Esophagus muscularis mucosa (tissue), 4 donors: ENCODE data around the gene TMEM138. TPM values are rescaled to one million over a fixed set of nuclear protein-coding genes. Genes with fewer than 3 reads are reported as not detected.
A peak's percentile ranks its signal among the peaks of the same experiment; 100 is the strongest.

Experiments
- DNase-seq: peaks from one replicate; pipeline ENCODE4 v3.0.0-alpha.2; 2017; ENCODE audit errors: extremely low spot score
- H3K27ac ChIP-seq, 4 donors: fragments of 200-600 bp; sonication (generic); replicated peaks in 1 of 4; 1 replicate in 3 of 4; 2 replicates in 1 of 4; pipeline ENCODE4 v1.5.1; 2016 to 2019; ENCODE audit warnings: mild to moderate bottlenecking in 1 of 4
- H3K27me3 ChIP-seq, 4 donors: fragments of 200-600 bp; sonication (generic); one replicate each; pipeline versions ENCODE4 v1.5.1 to v1.6.0; 2016 to 2019
- H3K36me3 ChIP-seq, 4 donors: fragments of 200-600 bp; sonication (generic); one replicate each; pipeline ENCODE4 v1.5.1; 2016 to 2019
- H3K4me1 ChIP-seq, 4 donors: fragments of 200-600 bp; sonication (generic); one replicate each; pipeline ENCODE4 v1.5.1; 2016 to 2019
- H3K4me3 ChIP-seq, 4 donors: fragments of 200-600 bp; sonication (generic); 1 replicate in 2 of 4; 2 replicates in 2 of 4; pipeline ENCODE4 v1.5.1; 2016 to 2019; ENCODE audit warnings: mild to moderate bottlenecking in 4 of 4, moderate library complexity in 1 of 4
- H3K9me3 ChIP-seq, 4 donors: fragments of 200-600 bp; sonication (generic); 1 replicate in 3 of 4; 2 replicates in 1 of 4; pipeline ENCODE4 v1.5.1; 2016 to 2019
- CTCF ChIP-seq, 3 experiments: fragments of 200-600 bp in 2 of 3; fragments of 450-650 bp in 1 of 3; sonication (generic) in 2 of 3; IDR thresholded peaks; one replicate each; pipeline ENCODE4 v1.5.1; 2017 to 2019; ENCODE audit warnings: antibody characterized with exemption in 3 of 3, mild to moderate bottlenecking in 2 of 3, moderate library complexity in 1 of 3
- EP300 ChIP-seq: sonication (generic); formaldehyde crosslinking; IDR thresholded peaks from one replicate; pipeline ENCODE4 v1.6.1; 2017; ENCODE audit warnings: antibody characterized with exemption
- POLR2A ChIP-seq: fragments of 450-650 bp; IDR thresholded peaks from one replicate; pipeline ENCODE4 v1.6.1; 2017; ENCODE audit warnings: antibody characterized with exemption, moderate library complexity, mild to moderate bottlenecking, low read depth
- POLR2AphosphoS5 ChIP-seq, 2 donors: sonication (generic); formaldehyde crosslinking; IDR thresholded peaks; one replicate each; pipeline ENCODE4 v1.6.1; 2017; ENCODE audit warnings: antibody characterized with exemption in 2 of 2
- WGBS: methylation state at CpG from one replicate; pipeline ENCODE4 v1.1.5; 2018; 5-methylcytosine and 5-hydroxymethylcytosine counted together
- intact Hi-C: fragments of 100-400 bp; cut with DNase I; formaldehyde crosslinking; loops from one replicate; pipeline ENCODE4 v1.15.1; 2023
- total RNA-seq, 4 donors: library from RNA; depleted of rRNA; stranded (reverse); fragments of >200 nt; gene quantifications; one replicate each; pipeline versions ENCODE4 v1.1.0 to v1.2.1, GENCODE V29; 2016

TMEM138 gene
- total RNA-seq, 4 donors from 2014 or later, result 10.4 to 22.7 (median 15.9) TPM

DNA sequence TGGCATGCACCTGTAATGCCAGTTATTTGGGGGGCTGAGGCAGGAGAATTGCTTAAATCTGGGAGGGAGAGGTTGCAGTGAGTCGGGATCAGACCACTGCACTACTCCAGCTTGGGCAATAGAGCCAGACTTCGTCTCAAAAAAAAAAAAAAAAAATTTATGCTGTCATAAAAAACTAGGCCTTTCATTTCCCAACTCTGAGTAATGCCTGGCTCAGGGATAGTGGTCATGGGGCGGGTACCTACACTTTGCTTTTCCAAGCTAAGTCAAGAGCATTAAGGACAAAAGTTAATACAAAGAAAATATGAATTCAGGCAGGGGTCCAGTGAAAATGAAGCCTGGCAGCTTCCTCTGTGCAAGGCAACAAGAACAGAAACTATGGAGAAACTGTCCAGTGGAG lies 51.3 kb downstream of the TMEM138 start:
- H3K27me3 ChIP-seq, result no peaks in the 10 kb centered on the region
- no peak overlapping the region for H3K27ac ChIP-seq
- H3K4me1 ChIP-seq, result peaks cover 7 to 16% (median 14%) of the 10 kb centered on the region in 4 donors
- WGBS, result 70% methylated on average over 3 of the region's 3 CpGs
- H3K36me3 ChIP-seq, result peaks cover 91 to 100% (median 100%) of the 10 kb centered on the region in 4 donors
- no peaks in the 10 kb centered on the region for H3K9me3 ChIP-seq
- no peak for DNase-seq
- TF ChIP-seq POLR2AphosphoS5 (IDR thresholded peaks at IDR 0.05) (no peak), EP300 (no peak), CTCF (IDR thresholded peaks at IDR 0.05) (no peak), POLR2A (no peak)
- intact Hi-C loops, result no loop called here
- no peak overlapping the region for H3K4me3 ChIP-seq

DNA sequence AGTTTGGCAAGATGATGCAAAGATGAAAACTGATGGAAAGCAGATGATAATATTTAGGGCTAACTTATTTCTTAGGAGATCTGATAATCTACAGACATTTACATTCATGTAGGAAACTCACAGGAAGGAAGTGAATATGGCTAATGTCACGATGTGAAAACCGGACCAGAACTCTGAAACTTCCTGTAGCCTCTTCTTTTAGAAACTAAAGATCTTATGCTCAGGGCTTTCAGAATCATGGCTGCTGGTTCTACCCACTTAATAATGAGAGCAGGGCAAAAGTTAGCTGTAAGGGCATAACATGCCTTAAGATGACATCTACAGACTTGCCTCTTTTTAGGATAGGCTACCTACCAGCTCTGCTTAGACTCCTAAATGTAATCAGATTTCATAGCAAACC lies 52.4 kb downstream of the TMEM138 start:
- intact Hi-C loops, result no loop called here
- Histone ChIP-seq H3K36me3 (peaks cover 88 to 100% (median 100%) of the 10 kb centered on the region in 4 donors), H3K9me3 (no peaks in the 10 kb centered on the region), H3K4me3 (no peak overlapping the region), H3K27ac (no peak overlapping the region), H3K4me1 (peaks cover 7 to 18% (median 14%) of the 10 kb centered on the region in 4 donors), H3K27me3 (no peaks in the 10 kb centered on the region)
- TF ChIP-seq POLR2A, result no peak
- TF ChIP-seq EP300, result no peak
- TF ChIP-seq CTCF (IDR thresholded peaks at IDR 0.05), result no peak
- no peak for TF ChIP-seq POLR2AphosphoS5 (IDR thresholded peaks at IDR 0.05)
- no peak for DNase-seq
- whole genome bisulfite sequencing, result 66% methylated on average over 2 of the region's 2 CpGs

GRCh38 chr11:61415381-61415780 lies 53.2 kb downstream of the TMEM138 start:
- H3K36me3 ChIP-seq, result peaks cover 86 to 100% (median 100%) of the 10 kb centered on the region in 4 donors
- 94% methylated on average over 6 of the region's 6 CpGs for WGBS

GRCh38 chr11:61416941-61417340 lies 54.8 kb downstream of the TMEM138 start:
- no peak for DNase-seq
- TF ChIP-seq EP300, result no peak
- TF ChIP-seq POLR2AphosphoS5 (IDR thresholded peaks at IDR 0.05), result no peak
- TF ChIP-seq CTCF (IDR thresholded peaks at IDR 0.05), result no peak
- no peak for TF ChIP-seq POLR2A
- 74% methylated on average over 3 of the region's 3 CpGs for WGBS
- intact Hi-C loops, result no loop called here
- Histone ChIP-seq H3K27me3 (no peaks in the 10 kb centered on the region), H3K9me3 (no peaks in the 10 kb centered on the region), H3K4me1 (peaks cover 11 to 18% (median 14%) of the 10 kb centered on the region in 4 donors), H3K36me3 (peaks cover 79 to 100% (median 99%) of the 10 kb centered on the region in 4 donors), H3K27ac (peak overlapping the region in 1 of 4 donors; percentile 1), H3K4me3 (no peak overlapping the region)

More at GRCh38 chr11:61415381-61415780, 53.2 kb downstream of the TMEM138 start:
- Histone ChIP-seq H3K4me1 (peaks cover 7 to 18% (median 14%) of the 10 kb centered on the region in 4 donors), H3K27me3 (no peaks in the 10 kb centered on the region), H3K4me3 (no peak overlapping the region), H3K27ac (no peak overlapping the region), H3K9me3 (no peaks in the 10 kb centered on the region)
- DNase-seq, result no peak
- TF ChIP-seq POLR2A (no peak), POLR2AphosphoS5 (IDR thresholded peaks at IDR 0.05) (no peak), EP300 (no peak)
- intact Hi-C loops, result no loop called here

DNA sequence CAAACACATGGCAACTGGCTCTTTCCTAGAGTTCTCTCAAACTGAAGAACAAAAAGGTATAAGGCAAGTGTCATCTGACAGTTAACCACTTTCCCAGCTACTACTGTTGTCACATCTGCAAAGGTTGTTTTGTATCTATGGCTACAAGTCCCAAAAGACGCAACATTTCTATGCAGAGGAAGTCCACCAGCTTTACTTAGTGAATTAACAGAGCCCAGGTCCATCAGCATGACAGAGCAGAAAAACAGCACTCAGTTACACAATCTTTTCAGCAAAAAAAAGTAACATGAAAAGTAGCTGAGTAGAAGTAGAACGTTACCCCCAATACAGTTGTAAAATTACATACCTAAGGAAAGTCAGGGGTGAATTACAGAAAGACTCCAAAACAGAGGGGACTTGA lies 55.5 kb downstream of the TMEM138 start:
- no peak for DNase-seq
- Histone ChIP-seq H3K4me1 (peaks cover 16 to 24% (median 17%) of the 10 kb centered on the region in 4 donors), H3K36me3 (peaks cover 72 to 98% (median 92%) of the 10 kb centered on the region in 4 donors), H3K9me3 (no peaks in the 10 kb centered on the region), H3K27me3 (no peaks in the 10 kb centered on the region), H3K27ac (peak overlapping the region in 1 of 4 donors; percentile 12), H3K4me3 (no peak overlapping the region)
- TF ChIP-seq POLR2AphosphoS5 (IDR thresholded peaks at IDR 0.05), result no peak
- WGBS, result 37% methylated on average over 2 of the region's 2 CpGs
- intact Hi-C loops, result no loop called here

DNA sequence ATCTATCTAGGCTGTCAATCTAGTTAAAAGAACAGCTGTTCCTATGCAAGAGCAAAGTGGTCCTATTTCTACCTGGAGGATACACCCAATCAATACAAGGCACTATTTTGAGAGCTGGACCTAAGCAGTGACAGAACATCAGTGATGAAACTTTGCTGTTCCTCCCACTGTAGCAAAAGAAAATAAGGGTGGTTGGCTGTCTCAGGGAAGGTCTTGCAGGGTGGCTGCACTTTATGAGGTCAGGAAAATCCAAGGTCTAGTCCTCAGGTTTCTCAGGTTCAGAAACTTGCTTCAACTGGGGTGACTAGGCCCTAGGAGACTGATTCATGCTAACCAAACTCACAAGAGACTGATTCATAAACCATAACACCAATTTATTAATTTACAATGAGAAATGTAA lies 56.0 kb downstream of the TMEM138 start:
- Histone ChIP-seq H3K27ac (peak overlapping the region in 1 of 4 donors; percentile 12), H3K4me1 (peaks cover 16 to 26% (median 18%) of the 10 kb centered on the region in 4 donors), H3K9me3 (no peaks in the 10 kb centered on the region), H3K27me3 (no peaks in the 10 kb centered on the region), H3K4me3 (no peak overlapping the region), H3K36me3 (peaks cover 67 to 95% (median 87%) of the 10 kb centered on the region in 4 donors)
- intact Hi-C loops, result no loop called here
- TF ChIP-seq CTCF (IDR thresholded peaks at IDR 0.05), result no peak
- no peak for TF ChIP-seq POLR2AphosphoS5 (IDR thresholded peaks at IDR 0.05)
- TF ChIP-seq POLR2A, result no peak
- no peak for TF ChIP-seq EP300
- no peak for DNase-seq
